BLaER1 (cell line): ENCODE measurements around the gene ZNG1F.
"Not testable (repeated sequence)": the region's sequence is repeated elsewhere in the genome, so short reads cannot be mapped to it uniquely, and the experiment has no call there.

Experiments
- H3K27ac ChIP-seq: shearing (Covaris generic); formaldehyde crosslinking; 2 replicates; pipeline ENCODE4 v1.8.1; 2022
- H3K27me3 ChIP-seq: shearing (Covaris generic); formaldehyde crosslinking; 2 replicates; pipeline ENCODE4 v1.8.1; 2022
- H3K36me3 ChIP-seq: shearing (Covaris generic); formaldehyde crosslinking; 2 replicates; pipeline ENCODE4 v1.8.1; 2022
- H3K4me1 ChIP-seq: shearing (Covaris generic); formaldehyde crosslinking; 2 replicates; pipeline ENCODE4 v1.8.1; 2022
- H3K4me2 ChIP-seq: shearing (Covaris generic); formaldehyde crosslinking; 2 replicates; pipeline ENCODE4 v1.8.1; 2022
- H3K4me3 ChIP-seq: shearing (Covaris generic); formaldehyde crosslinking; 2 replicates; pipeline ENCODE4 v1.8.1; 2022
- H3K9ac ChIP-seq: shearing (Covaris generic); formaldehyde crosslinking; 2 replicates; pipeline ENCODE4 v1.8.1; 2022
- H3K9me3 ChIP-seq: shearing (Covaris generic); formaldehyde crosslinking; 2 replicates; pipeline ENCODE4 v1.8.1; 2022
- H4K20me1 ChIP-seq: shearing (Covaris generic); formaldehyde crosslinking; 2 replicates; pipeline ENCODE4 v1.8.1; 2022

ZNG1F gene

GRCh38 chr9:41082358-41082757 is 106.8 kb downstream of the ZNG1F start:
- H3K4me3 ChIP-seq, H3K27me3 ChIP-seq, H3K9ac ChIP-seq, H3K27ac ChIP-seq, H3K4me1 ChIP-seq, H3K4me2 ChIP-seq, H4K20me1 ChIP-seq, H3K9me3 ChIP-seq, H3K36me3 ChIP-seq: not testable (repeated sequence)
